ENCODE measurements around the gene JUND. TPM values are rescaled to one million over a fixed set of nuclear protein-coding genes. Genes with fewer than 3 reads are reported as not detected.

Gene JUND
- total RNA-seq, 1 donor from 2014 or later = 176 TPM

GRCh38 chr19:18252370-18252717 is 29.1 kb downstream of the JUND start:
- no peak overlapping the region for H3K4me3 Mint-ChIP-seq (ENCODE audit: unreplicated experiment)
- no peaks in the 10 kb centered on the region for H3K9me3 Mint-ChIP-seq (ENCODE audit: low read depth)
- no peaks in the 10 kb centered on the region for H3K36me3 Mint-ChIP-seq (ENCODE audit: low read depth)
- peaks cover 12% of the 10 kb centered on the region for H3K27me3 Mint-ChIP-seq (ENCODE audit: low read depth)
- DNase-seq (ENCODE audit: low spot score) = no peak
- no peak overlapping the region for H3K27ac Mint-ChIP-seq (ENCODE audit: unreplicated experiment)
- H3K4me1 Mint-ChIP-seq (ENCODE audit: low read depth) = peaks cover 3% of the 10 kb centered on the region
- no peak for TF ChIP-seq CTCF (IDR thresholded peaks at IDR 0.05)

GRCh38 chr19:18251587-18252369 is 29.6 kb downstream of the JUND start:
- no peaks in the 10 kb centered on the region for H3K36me3 Mint-ChIP-seq (ENCODE audit: low read depth)
- no peaks in the 10 kb centered on the region for H3K9me3 Mint-ChIP-seq (ENCODE audit: low read depth)
- H3K27ac Mint-ChIP-seq (ENCODE audit: unreplicated experiment) = no peak overlapping the region
- peaks cover 3% of the 10 kb centered on the region for H3K4me1 Mint-ChIP-seq (ENCODE audit: low read depth)
- H3K27me3 Mint-ChIP-seq (ENCODE audit: low read depth) = peaks cover 12% of the 10 kb centered on the region
- H3K4me3 Mint-ChIP-seq (ENCODE audit: unreplicated experiment) = no peak overlapping the region
- peak; percentile 89 for TF ChIP-seq CTCF (IDR thresholded peaks at IDR 0.05)
- DNase-seq (ENCODE audit: low spot score) = no peak

- DNase-seq (ENCODE audit: low spot score) = no peak
- Mint-ChIP-seq H3K4me1 (ENCODE audit: low read depth) (peaks cover 3% of the 10 kb centered on the region), H3K4me3 (ENCODE audit: unreplicated experiment) (no peak overlapping the region), H3K9me3 (ENCODE audit: low read depth) (no peaks in the 10 kb centered on the region), H3K36me3 (ENCODE audit: low read depth) (no peaks in the 10 kb centered on the region), H3K27me3 (ENCODE audit: low read depth) (peaks cover 9% of the 10 kb centered on the region), H3K27ac (ENCODE audit: unreplicated experiment) (no peak overlapping the region)
- TF ChIP-seq CTCF (IDR thresholded peaks at IDR 0.05) = no peak
These were observed 31.6 kb downstream of the JUND start for GRCh38 chr19:18249834-18250233.

GRCh38 chr19:18245297-18245696 is 36.1 kb downstream of the JUND start:
- H3K36me3 Mint-ChIP-seq (ENCODE audit: low read depth) = no peaks in the 10 kb centered on the region
- H3K4me3 Mint-ChIP-seq (ENCODE audit: unreplicated experiment) = no peak overlapping the region
- H3K4me1 Mint-ChIP-seq (ENCODE audit: low read depth) = no peaks in the 10 kb centered on the region
- no peaks in the 10 kb centered on the region for H3K9me3 Mint-ChIP-seq (ENCODE audit: low read depth)
- no peak overlapping the region for H3K27ac Mint-ChIP-seq (ENCODE audit: unreplicated experiment)
- no peak for DNase-seq (ENCODE audit: low spot score)
- peaks cover 11% of the 10 kb centered on the region for H3K27me3 Mint-ChIP-seq (ENCODE audit: low read depth)
- TF ChIP-seq CTCF (IDR thresholded peaks at IDR 0.05) = no peak

- Mint-ChIP-seq H3K4me1 (ENCODE audit: low read depth) (no peaks in the 10 kb centered on the region), H3K27me3 (ENCODE audit: low read depth) (peaks cover 31% of the 10 kb centered on the region), H3K4me3 (ENCODE audit: unreplicated experiment) (no peak overlapping the region), H3K27ac (ENCODE audit: unreplicated experiment) (no peak overlapping the region), H3K9me3 (ENCODE audit: low read depth) (no peaks in the 10 kb centered on the region), H3K36me3 (ENCODE audit: low read depth) (no peaks in the 10 kb centered on the region)
- no peak for DNase-seq (ENCODE audit: low spot score)
- no peak for TF ChIP-seq CTCF (IDR thresholded peaks at IDR 0.05)
These were observed 42.1 kb downstream of the JUND start for GRCh38 chr19:18239303-18239702.

All from chondrocyte (in vitro differentiated cells).